Pons (tissue), 1 donor: ENCODE data around the gene KCTD6.
A peak's percentile ranks its signal among the peaks of the same experiment; 100 is the strongest.
"Not testable (repeated sequence)": the region's sequence is repeated elsewhere in the genome, so short reads cannot be mapped to it uniquely, and the experiment has no call there.

Experiments used
- DNase-seq: peaks from one replicate; pipeline ENCODE4 v3.0.0-alpha.2; 2016; ENCODE audit warnings: low spot score

KCTD6 gene

GRCh38 chr3:58524326-58524888 is 32.5 kb downstream of the KCTD6 start:
- DNase-seq: no peak

- DNase-seq: no peak
Measured at GRCh38 chr3:58526515-58526957, 34.6 kb downstream of the KCTD6 start.

GRCh38 chr3:58527440-58527839 is 35.5 kb downstream of the KCTD6 start:
- DNase-seq: not testable (repeated sequence)

GRCh38 chr3:58528629-58529028 is 36.7 kb downstream of the KCTD6 start:
- peak; percentile 36 for DNase-seq

- DNase-seq: no peak
Measured at GRCh38 chr3:58529516-58530353, 37.8 kb downstream of the KCTD6 start.

- no peak for DNase-seq
Measured at GRCh38 chr3:58530354-58530865, 38.5 kb downstream of the KCTD6 start.

GRCh38 chr3:58531555-58531954 is 39.7 kb downstream of the KCTD6 start:
- no peak for DNase-seq

- no peak for DNase-seq
Measured at GRCh38 chr3:58531956-58532355, 40.1 kb downstream of the KCTD6 start.

- DNase-seq: peak; percentile 80
Measured at GRCh38 chr3:58532794-58533220, 40.9 kb downstream of the KCTD6 start.

GRCh38 chr3:58534592-58535494 is 42.9 kb downstream of the KCTD6 start:
- no peak for DNase-seq

- no peak for DNase-seq
Measured at GRCh38 chr3:58535531-58536500, 43.9 kb downstream of the KCTD6 start.

GRCh38 chr3:58536501-58537411 is 44.9 kb downstream of the KCTD6 start, which contains the start of gene ACOX2:
ACOX2 (minus strand) TSS chr3:58537190; CDS start chr3:58535106, 2,084 bp downstream.
- no peak for DNase-seq

- no peak for DNase-seq
Measured at GRCh38 chr3:58537412-58538301, 45.8 kb downstream of the KCTD6 start.

GRCh38 chr3:58539626-58540025 is 47.7 kb downstream of the KCTD6 start:
- DNase-seq: no peak

- DNase-seq: no peak
Measured at GRCh38 chr3:58540176-58540858, 48.4 kb downstream of the KCTD6 start.

- DNase-seq: no peak
Measured at GRCh38 chr3:58544541-58544940, 52.6 kb downstream of the KCTD6 start.

GRCh38 chr3:58551636-58552180 is 59.8 kb downstream of the KCTD6 start:
- DNase-seq: no peak
